Fibroblast of skin of scalp (primary cell): ENCODE results near the gene NR0B1.

ENCODE experiments used
- DNase-seq: peaks from one replicate; pipeline ENCODE4 v3.0.0-alpha.2; 2013

Gene NR0B1

GRCh38 chrX:30262763-30263162, 46.4 kb downstream of the NR0B1 start:
- no peak for DNase-seq

DNA sequence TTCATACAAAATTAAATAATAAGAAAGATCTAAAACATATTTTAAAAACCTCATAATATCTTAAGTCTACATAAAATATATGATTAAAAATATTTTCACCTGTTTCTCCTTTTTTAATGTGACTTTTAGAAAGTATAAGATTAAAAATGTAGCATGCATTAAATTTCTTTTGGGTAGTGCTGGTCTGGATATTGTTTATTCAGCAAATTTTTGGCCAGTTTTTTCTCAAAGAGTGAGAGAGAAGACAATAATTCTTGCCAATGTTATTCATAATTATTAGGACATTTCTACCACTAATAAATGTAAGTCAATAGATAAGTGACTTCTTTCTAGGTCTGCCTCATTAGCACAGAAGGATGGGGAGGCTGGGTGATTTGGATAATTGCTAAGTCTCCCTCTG, 48.2 kb downstream of the NR0B1 start:
- DNase-seq = no peak

DNA sequence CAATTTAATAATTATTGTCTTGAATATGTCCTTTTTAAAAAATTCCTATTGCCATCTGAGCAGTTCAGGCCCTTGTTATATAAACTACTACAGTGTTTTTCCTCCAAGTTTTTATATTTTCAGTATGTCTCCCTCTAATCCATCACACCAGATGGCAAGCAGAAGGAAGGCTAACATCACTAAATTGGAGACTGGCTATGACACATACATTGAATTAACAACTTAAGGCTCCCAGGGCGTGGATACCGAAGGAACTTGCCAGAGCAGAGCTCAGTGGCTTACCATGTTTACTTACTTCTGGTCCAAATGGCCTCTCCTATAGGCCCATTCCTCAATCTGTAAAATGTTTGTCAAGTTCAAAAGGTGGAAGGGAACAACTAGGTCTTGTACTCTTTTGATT, 49.3 kb downstream of the NR0B1 start:
- DNase-seq = no peak
